Umbilical cord (tissue), 2 donors: ENCODE measurements around the gene BAD. TPM values are rescaled to one million over a fixed set of nuclear protein-coding genes. Genes with fewer than 3 reads are reported as not detected.
A peak's percentile ranks its signal among the peaks of the same experiment; 100 is the strongest.
"Not testable (repeated sequence)": the region's sequence is repeated elsewhere in the genome, so short reads cannot be mapped to it uniquely, and the experiment has no call there.

Experiments
- DNase-seq: peaks from one replicate; pipeline ENCODE4 v3.0.0-alpha.2; 2015; ENCODE audit warnings: low spot score
- total RNA-seq: library from RNA; depleted of rRNA; stranded (reverse); fragments of >200 nt; gene quantifications from one replicate; pipeline ENCODE4 v1.2.3, GENCODE V29; 2014; ENCODE audit warnings: low replicate concordance; ENCODE audit not compliant: insufficient read depth

Gene BAD
- total RNA-seq, 1 donor from 2014 or later, result 52.5 TPM

DNA sequence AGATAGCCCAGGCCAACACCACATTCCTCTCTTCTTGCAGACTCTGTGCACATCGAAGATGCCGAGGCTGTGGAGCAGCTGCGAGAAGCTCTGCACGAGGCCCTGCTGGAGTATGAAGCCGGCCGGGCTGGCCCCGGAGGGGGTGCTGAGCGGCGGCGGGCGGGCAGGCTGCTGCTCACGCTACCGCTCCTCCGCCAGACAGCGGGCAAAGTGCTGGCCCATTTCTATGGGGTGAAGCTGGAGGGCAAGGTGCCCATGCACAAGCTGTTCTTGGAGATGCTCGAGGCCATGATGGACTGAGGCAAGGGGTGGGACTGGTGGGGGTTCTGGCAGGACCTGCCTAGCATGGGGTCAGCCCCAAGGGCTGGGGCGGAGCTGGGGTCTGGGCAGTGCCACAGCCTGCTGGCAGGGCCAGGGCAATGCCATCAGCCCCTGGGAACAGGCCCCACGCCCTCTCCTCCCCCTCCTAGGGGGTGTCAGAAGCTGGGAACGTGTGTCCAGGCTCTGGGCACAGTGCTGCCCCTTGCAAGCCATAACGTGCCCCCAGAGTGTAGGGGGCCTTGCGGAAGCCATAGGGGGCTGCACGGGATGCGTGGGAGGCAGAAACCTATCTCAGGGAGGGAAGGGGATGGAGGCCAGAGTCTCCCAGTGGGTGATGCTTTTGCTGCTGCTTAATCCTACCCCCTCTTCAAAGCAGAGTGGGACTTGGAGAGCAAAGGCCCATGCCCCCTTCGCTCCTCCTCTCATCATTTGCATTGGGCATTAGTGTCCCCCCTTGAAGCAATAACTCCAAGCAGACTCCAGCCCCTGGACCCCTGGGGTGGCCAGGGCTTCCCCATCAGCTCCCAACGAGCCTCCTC, 31.4 kb upstream of the BAD start:
- DNase-seq, result not testable (repeated sequence)

DNA sequence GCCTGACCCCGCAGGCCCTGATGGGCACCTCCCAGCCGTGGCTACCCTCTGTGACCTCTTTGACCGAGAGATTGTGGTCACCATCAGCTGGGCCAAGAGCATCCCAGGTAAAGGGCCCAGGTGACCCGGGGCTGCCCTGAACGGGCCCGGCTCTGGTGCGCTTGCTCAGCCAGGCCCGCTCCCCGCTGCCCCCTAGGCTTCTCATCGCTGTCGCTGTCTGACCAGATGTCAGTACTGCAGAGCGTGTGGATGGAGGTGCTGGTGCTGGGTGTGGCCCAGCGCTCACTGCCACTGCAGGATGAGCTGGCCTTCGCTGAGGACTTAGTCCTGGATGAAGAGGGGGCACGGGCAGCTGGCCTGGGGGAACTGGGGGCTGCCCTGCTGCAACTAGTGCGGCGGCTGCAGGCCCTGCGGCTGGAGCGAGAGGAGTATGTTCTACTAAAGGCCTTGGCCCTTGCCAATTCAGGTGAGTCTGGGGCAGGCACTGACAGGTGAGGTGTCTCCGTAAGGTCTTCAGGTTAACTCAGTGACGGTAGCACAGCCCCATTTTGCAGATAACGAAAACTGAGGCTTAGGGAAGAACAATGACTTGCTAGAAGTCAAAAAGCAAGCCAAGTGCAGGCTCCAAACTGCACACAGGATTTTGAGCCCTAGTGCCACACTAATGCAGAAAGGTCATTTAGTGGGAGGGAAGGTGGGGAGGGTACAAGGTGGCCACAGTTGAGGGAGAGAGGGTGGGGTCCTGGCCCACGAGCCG, 30.5 kb upstream of the BAD start:
- no peak for DNase-seq

DNA sequence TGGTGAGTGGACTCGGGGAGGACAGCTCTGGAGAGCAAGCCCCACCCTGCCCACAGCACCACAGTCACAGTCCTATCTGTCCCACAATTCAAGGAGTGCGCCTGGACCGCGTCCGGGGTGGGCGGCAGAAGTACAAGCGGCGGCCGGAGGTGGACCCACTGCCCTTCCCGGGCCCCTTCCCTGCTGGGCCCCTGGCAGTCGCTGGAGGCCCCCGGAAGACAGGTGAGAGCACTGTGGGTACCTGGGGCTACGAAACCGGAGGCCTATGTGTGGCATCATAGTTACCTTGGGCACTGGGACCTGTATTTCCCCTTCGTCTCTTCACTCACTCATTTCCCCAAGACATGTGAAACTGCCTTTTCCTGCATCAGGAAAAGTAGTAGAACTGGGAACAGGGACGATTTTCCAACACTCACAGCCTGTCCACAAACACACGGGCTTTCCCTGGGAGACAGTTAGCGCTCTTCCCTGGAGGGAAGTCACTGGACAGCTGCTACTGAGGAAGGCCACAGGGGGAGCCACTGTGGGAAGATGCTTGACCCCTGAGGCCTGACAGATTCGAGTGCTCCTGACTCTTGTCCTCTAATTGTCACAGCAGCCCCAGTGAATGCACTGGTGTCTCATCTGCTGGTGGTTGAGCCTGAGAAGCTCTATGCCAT, 29.8 kb upstream of the BAD start:
- no peak for DNase-seq

DNA sequence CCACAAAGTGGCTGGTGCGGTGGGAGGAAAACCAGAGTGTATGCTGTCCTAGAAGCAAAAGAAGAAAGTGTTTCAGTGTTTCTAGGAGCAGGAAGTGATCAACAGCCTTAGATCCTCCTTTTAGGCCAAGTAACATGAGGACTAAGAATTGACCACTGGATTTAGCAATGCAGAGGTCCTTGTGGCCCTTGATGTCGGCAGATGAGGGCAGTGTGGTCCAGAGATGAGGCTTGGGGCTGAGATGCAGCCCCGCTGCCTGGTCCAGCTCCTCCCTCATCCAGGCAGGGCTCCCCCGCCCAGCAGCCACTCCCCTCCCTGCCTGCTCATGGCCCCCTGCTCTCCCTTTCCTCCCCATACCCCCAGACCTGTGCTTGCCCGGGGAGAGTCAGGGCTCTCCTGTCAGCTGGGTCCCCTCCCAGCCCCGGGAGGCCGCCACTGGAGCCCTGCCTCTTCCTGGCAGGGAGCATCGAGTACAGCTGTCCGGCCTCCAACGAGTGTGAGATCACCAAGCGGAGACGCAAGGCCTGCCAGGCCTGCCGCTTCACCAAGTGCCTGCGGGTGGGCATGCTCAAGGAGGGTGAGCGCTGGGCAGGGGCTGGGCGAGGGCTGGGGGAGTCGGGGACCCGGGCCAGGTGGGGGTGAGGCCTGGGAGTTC, 29.2 kb upstream of the BAD start:
- DNase-seq, result no peak

DNA sequence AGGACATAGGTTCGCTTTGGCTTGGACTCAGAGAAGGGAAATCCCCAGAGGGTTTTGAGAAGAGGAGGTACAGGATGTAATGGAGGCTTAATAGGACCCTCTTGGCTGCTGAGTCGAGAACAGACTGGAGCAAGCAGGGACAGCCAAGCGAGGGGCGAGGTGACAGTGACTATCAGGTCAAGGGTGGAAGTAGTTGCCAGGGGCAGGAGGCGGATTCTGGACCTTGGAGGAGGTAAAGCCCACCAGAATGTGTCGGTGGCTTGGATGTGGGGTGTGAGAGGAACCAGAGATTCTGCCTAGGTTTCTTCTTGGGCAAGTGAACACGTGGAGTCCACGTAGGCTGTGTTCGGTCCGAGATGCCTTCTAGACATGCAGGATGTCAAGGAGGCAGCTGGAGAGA, 28.5 kb upstream of the BAD start:
- DNase-seq, result no peak

DNA sequence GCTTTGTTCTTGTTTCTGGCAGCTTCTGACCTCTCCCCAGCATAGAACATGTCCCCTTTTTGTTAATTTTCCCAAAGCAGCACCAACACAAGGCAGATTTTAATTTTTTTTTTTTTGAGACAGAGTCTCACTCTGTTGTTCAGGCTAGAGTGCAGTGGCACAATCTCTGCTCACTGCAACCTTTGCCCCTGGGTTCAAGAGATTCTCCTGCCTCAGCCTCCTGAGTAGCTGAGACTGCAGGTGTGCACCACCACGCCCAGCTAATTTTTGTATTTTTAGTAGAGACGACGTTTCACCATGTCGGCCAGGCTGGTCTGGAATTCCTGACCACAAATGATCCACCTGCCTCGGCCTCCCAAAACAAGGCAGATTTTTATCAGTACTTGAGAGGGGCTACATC, 23.3 kb upstream of the BAD start:
- DNase-seq, result not testable (repeated sequence)

DNA sequence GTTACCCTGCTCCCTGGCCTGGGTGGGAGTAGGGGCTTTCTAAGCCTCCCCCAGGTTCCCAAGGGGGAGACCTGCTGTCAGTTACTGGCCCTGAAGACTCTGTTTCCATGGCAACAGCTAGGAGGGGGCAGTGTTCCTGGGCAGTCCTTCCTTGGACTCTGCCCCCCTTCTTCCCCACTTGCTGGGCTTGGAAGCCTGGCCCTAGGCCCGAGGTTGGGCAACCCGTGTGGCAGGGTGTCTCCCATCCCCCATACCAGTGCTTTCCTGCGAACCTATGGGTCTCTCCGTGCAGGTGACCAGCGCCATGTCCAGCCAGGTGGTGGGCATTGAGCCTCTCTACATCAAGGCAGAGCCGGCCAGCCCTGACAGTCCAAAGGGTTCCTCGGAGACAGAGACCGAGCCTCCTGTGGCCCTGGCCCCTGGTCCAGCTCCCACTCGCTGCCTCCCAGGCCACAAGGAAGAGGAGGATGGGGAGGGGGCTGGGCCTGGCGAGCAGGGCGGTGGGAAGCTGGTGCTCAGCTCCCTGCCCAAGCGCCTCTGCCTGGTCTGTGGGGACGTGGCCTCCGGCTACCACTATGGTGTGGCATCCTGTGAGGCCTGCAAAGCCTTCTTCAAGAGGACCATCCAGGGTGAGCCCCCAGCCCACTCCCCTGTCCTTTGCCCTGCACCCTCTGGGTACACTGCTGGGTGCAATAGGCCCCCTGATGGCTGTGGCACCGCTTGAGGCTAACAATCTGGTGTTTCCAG, 22.6 kb upstream of the BAD start:
- DNase-seq, result no peak

DNA sequence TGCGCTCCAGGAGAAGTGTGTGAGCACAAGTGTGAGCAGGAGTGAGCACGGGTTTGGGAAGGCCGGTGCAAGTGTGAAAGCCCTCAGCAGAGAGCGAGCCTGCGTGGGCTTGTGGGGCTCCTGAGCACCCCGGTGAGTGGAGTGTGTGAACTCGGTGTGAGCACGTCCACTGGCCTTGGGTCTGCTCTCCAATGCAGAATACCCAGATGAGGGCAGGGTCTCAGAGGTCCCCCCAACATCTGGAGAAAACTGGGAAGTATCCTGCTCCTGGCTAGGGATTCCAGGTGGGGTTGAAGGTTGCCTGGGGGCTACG, 22.1 kb upstream of the BAD start:
- DNase-seq, result no peak

DNA sequence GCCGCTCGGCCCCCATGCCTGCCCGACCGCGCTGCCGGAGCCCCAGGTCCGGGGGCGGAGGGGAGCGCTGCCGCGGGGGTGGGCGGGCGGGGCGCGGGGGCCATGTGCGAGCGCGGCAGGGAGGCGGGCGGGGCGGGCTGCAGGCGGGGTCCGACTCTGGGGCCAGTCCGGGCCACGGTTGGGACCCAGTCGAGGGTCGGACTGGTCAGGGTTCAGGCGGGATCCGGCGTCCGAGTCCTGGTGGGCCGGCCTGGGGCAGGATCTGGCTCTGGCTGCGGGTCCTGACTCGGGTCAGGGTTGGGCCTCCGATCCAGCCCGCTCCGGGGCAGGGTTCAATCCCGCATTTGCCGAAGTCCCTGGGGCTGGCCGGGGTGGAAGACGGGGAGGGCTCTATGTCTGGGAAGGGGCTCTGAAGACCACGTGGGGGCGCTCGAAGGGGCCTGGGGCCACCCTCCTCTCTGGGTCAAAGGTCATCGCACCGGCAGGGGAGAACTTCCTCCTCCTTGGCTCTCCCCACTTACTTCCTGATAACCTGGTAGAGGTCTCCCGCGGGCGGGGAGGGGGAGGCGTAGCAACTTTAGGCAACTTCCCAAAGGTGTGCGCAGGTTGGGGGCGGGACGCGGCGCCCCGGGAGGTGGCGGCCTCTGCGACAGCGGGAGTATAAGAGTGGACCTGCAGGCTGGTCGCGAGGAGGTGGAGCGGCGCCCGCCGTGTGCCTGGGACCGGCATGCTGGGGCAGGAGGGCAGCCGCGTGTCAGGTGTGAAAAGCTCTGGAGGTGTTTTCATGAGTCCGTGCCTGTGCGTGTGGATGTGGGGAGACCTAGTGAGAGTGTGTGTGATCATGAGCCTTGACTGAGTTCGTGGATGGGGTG, 21.5 kb upstream of the BAD start:
- peak; percentile 54 for DNase-seq

DNA sequence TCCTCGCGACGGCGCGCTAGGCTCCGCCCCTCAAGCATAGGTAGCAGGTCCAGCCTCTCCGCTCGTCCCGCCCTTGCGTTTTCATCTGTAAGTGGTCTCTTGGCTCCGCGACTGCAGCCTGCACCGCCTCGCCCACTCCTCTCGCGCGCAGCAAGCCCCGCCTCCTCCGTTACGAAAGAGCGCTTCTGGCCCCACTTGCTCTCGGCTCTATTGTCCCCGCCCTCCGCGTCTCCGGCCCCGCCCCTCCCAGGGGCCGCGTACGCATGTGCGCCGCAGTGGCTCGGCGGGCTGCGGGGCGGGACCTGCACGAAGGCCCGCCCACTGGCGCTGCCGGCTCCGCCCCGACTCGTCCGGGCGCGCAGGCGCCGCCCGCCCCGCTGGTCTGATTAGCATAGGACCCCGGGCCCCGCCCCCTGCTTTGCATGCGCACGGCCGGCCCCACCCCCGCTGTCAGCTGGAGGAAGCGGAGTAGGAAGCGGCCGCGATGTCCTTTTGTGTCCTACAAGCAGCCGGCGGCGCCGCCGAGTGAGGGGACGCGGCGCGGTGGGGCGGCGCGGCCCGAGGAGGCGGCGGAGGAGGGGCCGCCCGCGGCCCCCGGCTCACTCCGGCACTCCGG, 20.7 kb upstream of the BAD start, which contains the start of gene ESRRA:
ESRRA (plus strand) TSS at position 450 of the 616 bp plus-strand sequence. CDS start 1,656 bp downstream, outside the sequence.
- DNase-seq, result peak; percentile 99

DNA sequence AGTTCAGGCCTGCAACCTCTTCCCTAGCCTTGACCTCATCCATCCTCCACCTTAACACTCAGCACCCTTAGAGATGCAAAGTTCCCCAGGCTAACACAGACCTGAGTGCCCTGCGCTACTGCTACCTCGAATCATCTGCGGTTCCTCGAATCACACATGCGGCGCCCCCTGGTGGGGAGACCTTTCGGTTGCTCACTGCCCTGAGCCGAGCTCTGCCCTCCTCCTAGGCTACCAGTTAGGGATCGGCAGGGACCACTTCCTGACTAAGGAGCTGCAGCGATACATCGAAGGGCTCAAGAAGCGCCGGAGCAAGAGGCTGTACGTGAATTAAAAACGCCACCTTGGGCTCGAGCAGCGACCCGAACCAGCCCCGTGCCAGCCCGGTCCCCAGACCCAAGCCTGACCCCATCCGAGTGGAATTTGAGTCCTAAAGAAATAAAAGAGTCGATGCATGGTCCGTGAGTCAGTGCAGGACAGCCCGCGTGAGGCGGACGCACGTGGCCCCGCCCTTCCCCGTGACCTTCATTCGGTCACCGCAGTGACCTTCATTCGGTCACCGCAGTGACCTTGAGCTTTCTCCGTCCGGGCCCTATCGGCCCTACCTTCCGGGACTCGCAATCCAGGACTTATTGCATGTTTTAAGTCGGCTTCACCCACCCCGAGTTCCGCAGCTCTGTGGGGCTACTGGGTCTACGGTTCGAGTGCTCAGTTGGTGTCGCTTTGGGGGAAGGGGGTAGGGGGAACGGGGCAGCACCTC, 20.0 kb upstream of the BAD start:
- DNase-seq, result peak; percentile 91

DNA sequence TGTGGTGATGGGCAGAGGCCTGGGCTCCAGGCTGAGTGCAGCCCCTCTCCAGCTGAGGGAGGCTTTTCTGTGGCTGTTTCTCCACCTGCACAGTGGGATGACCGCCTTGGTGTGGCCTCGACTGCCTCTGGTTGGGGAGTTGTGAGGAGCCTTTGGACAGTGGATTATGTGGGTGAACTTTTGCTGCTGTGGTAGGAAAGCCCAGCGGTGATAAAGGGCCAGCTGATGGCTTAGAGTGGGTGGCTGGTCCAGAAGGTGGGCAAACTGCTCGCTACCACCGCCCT, 19.5 kb upstream of the BAD start:
- no peak for DNase-seq

DNA sequence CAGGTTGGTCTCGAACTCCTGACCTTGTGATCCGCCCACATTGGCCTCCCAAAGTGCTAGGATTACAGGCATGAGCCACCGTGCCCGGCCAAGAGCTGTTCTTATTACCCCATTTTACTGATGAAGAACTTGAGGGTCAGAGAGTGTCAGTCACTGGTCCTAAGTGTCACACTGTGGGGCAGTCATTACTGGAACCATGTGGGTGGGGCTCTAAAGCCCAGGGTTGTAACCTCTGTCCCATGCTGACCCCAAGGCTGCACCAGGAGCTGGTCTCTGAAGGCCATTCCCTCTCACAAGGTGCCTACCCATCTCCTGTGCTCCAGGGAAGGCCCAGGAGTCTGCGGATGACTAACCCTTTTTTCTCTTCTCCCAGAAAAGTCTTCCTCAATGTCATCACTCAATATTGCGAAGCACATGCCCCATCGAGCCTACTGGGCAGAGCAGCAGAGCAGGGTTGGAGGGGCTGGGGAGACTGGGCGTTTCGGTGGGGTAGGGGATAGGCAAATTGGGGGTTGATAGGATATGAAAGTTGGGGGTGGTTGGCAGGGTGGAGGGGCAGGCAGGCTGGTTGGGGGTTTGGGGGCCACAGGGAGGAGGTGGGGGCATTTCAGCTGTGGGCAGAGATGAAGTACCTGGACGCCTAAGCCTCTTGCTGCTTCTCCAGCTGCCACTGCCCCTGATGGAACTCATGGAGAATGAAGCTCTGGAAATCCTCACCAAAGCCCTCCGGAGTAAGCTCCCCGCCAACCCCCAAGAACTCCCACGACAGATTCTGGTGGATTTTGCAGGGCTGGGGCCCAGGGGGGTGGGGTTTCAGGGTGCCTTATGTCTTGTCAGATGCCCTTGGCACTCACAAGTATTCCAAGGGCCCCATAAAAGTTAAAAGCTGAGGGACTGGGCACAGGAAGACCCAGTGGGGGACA, 18.9 kb upstream of the BAD start:
- no peak for DNase-seq

DNA sequence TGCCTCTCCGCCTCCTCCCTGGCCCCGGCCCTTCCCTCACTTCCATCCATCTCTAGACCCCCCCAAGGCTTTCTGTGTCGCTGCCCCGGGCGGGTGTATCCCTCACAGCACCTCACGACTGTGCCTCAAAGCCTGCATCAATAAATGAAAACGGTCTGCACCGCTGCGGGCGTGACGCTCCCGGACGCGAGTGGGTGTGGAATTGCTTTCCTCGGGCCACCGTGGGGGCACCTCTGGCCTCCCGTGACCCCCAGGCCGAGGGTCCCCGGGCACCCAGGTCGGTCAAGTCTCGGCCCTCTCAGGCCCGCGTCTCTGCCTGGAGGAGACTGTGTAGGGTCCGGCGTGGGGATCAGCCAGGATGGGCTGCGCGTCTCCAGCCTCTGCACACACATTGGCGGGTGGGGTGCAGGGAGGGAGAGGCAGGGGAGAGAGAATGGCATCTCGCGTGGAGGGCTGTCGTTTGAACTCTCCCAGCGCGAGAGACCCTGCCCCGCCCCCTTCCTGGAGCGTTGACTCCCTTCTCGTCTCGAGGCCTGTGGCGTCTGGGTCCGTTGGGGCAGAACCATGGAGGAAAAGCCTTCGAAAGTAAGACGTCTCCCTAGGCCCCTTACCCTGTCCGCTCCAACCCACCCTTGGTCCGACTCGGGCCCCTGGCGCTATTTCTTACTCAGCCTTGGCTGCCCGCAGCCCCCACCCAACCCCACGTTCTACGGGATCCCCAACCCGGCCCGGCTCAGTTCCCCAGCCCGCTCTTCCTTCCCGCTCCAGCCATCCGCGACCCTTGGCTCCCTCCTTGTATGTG, 15.6 kb upstream of the BAD start, which contains the start of gene CATSPERZ:
CATSPERZ (plus strand) TSS at position 512 of the 802 bp plus-strand sequence; CDS start at position 565, 53 bp downstream.
- no peak for DNase-seq

DNA sequence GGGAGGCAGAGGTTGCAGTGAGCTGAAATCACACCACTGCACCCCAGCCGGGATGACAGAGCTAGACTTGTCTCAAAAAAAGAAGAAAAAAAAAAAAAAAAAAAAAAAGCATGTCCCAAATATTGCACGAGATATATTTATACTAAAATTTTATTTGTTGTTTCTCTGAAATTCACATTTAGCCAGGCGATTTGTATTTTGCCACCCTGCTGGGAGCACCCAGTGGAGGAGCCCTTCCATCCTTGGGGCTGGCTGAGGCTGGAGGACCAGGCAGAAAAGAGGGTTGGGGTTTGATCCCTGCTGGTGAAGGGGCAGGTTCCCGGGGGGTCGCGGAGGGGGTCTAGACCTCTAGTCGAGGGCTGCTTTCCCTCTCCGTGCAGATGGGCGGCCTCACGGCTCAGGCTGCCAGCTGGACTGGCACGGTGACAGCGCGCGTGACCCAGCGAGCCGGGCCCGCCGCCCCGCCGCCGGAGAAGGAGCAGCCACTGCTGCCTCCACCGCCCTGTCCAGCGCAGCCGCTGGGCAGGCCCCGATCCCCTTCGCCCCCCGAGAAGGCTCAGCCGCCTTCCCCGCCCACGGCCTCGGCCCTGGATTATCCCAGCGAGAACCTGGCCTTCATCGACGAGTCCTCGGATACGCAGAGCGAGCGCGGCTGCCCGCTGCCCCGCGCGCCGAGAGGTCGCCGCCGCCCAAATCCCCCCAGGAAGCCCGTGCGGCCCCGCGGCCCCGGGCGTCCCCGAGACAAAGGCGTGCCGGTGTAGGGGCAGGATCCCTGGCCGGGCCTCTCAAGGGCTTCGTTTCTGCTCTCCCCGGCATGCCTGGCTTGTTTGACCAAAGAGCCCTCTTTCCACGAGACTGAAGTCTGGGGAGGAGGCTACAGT, 14.7 kb upstream of the BAD start:
- peak; percentile 49 for DNase-seq
